Stromal cell of bone marrow (primary cell): ENCODE results near the gene CPNE4.
"Not testable (repeated sequence)": the region's sequence is repeated elsewhere in the genome, so short reads cannot be mapped to it uniquely, and the experiment has no call there.

Experiments used
- DNase-seq: peaks from one replicate; pipeline ENCODE4 v3.0.0-alpha.2; 2012; ENCODE audit warnings: low read depth

The CPNE4 gene

DNA sequence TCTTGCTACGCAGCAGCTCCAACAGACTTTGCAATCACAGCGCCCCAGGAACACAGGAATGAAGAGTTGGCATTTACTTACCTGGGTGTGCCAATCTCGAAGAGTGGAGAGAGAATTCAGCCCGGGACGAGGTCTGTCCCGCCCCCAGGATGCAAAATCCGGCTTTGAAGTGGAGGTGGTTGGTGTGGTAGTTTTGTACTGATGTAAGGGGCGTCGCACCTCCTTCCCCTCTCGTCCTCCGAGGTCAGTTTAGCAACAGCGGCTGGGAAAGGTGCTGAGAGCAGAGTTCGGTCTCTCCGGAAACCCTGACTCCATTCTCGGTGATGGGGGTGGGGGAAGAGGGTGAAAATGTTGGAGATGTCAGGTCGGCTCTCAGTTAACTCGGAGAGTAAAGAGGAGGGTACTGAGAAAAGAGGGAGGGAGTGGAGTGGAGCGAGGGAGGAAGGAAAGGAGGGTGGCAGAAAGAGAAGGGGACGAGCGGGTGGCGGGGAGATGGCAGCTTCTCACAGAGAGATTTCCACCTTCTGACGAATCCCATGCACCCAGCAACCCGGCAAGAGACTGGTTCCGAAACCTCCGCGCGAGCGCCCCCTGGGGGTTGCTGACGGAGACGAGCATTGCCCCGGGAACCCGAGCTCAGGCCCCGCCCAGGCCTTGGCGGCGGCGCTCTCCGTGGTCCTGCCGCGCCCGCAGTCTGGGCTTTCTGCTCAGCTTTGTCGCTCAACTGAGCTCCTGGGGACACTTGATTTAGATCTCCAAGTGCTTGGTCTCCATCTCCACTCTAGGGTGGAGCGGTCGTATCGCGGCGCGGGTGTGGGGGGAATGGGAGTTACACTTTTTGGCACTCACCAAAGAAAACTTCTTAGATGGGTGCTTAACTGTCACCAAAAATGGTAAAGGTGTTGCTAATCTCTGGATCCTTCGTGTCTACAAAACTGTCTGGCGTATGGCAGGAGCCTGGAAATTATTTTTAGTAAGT is at the start of gene CPNE4:
Gene CPNE4, minus strand, starts transcription at position 529 of the 979 bp plus-strand sequence.
- DNase-seq = peak; percentile 30

DNA sequence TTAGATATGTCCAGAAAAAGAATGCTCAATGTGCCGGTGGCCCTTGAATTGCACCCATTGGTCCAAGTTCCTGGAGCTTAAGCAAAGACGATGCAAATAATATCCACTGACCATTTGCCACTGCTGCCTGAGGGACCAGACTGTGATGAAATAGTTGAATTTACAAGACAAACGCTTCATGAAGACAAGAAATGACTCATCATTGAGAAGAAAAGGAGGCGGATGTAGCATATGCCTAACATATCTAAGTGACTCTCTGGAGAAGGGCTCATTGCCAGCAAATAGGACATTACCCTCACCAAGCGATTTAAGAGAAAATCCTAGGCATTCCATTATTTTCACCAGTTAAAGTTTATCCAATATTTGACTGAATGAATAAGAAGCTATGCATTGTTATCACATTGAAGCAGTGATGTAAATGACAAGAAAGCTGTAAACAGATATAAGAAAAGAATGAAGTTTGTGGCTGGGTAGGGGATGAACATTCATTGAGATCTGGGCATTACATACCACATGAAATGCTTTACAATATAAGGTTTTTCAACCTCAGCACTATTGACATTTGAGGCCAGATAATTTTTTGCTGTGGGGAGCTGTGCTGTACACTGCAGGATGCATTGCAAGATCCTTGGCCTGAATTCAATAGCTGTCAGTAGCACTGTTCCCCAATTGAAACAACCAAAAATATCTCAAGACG is 48.9 kb upstream of the CPNE4 start:
- no peak for DNase-seq

DNA sequence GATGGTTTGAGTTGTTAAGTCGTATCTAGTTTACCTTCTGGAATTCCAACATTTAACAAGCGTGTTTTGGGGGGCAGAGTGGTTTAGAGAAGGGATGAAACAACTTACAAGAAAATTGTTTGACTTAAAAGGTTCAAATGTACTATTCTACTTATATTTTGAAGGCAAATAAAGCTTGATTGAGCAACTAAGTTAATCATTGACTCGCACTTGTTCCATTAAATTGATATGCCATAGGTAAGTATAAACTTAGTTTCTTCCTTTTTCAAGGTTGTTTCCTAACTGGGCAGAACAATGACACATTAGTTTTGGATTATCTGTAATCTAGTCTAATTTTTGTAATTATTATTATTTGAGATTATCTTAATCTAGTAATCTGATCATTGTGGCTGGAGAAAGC is 48.3 kb upstream of the CPNE4 start:
- no peak for DNase-seq

DNA sequence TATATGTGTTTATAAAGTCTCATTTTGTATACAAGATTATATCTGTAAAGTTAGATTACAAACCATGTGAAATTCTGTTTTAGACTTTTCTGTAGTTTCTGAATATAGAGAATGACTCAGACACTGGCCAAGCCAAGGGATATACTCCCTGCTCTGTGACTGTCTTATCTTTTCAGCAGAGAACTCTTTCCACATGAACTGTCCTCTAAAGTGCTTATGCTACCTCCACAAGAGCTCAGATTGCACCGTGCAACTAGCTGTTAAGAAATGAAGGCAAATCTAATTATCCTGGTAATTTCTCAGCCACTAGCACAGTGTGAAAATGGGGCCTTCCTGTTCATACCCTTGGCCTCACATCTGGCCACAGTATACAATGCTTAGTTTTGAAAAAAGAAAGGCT is 44.3 kb upstream of the CPNE4 start:
- DNase-seq = no peak

DNA sequence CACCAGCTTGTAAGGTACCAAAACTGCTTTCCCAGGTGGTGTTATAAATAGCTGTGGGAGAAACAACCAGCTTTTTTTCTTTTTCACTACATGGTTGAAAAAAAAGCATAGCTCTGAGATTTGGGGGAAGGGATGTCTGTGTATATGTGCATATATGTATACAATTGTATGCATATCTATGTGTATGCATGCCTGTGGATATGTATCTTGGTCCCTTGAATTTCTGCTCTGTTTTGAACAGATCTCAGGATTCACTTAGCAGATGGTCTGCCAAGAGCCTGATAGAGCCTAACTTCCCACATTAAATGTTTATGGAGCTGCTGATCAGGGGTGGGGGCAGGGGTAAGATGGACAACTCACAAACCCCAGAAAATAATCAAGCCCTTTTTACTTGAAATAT is 39.0 kb upstream of the CPNE4 start:
- DNase-seq = no peak

DNA sequence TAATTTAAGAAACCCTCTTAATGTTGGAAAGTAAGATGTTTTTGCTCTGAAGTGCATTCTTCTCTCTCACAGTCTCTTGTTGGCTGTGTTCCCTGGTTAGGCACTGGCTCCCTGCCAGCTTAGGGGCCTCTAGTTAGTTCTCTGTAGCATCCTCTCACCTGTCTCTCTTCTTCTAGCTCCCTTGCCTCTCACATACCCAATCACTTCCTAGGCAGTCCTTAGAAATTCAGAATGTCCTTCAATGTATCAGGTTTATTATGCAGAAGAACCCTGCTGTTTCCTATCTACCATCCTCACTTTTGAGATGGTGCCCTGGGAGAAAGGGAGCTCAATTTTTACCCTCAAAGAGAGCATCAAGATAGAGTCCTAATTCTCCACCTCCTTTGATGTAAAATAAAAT is 36.2 kb upstream of the CPNE4 start:
- no peak for DNase-seq

DNA sequence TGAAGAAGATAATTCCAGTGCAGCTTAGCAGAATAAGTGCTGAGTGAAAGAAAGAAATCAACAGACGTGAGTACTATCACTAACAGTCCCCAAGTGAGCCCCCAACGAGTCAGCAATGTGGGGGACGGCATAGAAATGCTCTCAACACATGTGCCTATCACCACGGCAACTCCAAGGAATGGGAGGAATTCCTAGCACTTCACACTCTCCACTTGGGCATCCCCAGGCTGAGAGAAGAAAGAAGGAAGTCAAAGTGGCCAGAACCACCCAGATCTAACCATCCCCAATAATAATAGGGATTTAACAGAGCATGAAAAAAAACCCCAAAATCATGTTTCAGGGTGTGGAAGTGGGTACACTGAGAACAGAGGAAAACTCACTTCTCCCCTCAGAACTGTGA is 29.3 kb upstream of the CPNE4 start:
- no peak for DNase-seq

DNA sequence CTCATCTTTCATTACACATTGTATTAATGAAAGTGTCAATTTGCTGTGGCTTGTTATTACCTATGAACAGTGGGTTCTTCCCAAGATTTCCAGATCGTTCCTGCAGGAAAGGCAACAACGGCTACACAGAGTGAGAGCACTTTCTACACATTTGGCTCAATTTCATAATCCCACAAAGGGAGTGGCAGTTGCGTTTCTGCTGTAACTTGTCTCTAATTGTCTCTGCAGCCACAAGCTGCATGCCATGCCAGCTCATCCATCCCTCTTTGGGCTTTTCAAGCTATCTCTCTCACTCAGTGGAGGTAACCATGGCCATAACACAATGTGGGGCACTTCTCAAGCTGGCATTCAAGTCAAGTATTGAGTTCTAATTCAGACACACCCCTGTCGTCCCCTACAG is 27.7 kb upstream of the CPNE4 start:
- DNase-seq = no peak

DNA sequence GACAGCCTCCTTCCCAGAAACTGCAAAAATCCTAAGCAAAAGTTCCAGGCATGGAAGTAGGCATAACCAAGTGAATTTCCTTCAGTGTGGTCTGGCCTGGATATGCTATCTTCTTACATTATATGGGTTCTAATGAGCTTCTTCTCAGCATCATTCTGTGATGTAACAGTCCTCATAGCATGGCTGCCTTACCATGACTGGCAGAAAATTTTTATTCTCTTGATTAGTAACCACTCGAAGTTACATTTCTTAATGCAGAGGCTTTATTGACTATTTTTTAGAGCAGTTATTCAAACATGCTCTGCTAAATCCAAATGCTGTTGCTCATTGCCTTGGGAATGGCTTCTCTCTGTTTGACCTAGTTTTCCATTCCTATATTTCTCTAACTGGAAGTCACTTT is 21.1 kb upstream of the CPNE4 start:
- no peak for DNase-seq

DNA sequence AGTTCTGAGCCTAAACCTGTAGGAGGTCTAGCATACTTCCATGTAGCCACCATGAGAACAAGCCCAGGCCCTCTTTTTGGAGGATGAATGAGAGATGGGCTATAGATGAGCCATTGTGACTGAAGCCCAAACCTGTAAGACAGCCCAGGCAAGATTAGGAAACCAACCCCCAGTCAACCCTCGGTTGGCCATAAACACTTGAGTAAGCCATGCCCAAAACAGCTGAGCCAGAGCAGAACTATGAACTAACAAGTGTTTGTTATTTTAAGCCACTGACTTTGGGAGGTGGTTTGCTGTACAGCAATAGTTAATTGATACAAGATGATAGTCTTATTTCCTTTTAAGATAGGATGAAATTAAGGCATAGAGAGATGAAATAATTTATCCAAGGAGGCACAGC is 12.4 kb upstream of the CPNE4 start:
- no peak for DNase-seq

DNA sequence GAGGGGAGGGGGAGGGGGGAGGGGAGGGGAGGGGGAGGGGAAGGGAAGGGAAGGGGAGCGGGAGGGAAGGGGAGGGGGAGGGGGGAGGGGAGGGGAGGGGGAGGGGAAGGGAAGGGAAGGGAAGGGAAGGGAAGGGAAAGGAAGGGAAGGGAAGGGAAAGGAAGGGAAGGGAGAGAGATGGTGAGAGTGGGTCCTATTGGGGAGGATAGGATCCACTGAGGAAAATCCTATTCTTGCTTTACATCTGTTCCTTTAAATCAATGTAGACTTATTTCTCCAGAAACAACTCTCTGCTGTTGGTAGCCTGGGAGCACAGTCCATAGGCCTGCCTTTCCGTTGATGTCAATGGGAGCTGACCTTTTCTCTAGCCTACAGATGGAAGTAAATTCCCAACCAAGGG is 10.1 kb upstream of the CPNE4 start:
- DNase-seq = not testable (repeated sequence)

DNA sequence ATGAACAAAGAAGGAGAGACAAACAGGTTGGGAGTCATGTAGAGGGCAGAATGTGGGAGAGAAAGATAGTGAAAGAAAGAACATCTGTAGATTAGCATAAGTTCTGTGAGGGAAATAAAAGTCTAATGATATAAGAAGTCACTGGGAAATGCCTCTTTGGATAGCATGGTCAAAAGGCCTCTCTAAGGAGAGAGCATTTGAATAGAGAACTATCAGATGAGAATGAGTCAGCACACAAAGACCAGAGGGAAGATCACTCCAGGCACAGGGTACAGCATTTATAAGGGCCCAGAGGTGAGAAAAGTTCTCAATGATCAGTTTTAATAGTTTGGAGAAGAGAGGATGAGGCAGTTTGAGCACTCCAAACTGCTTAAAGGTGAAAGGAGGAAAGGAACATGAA is 7.9 kb upstream of the CPNE4 start:
- DNase-seq = no peak

DNA sequence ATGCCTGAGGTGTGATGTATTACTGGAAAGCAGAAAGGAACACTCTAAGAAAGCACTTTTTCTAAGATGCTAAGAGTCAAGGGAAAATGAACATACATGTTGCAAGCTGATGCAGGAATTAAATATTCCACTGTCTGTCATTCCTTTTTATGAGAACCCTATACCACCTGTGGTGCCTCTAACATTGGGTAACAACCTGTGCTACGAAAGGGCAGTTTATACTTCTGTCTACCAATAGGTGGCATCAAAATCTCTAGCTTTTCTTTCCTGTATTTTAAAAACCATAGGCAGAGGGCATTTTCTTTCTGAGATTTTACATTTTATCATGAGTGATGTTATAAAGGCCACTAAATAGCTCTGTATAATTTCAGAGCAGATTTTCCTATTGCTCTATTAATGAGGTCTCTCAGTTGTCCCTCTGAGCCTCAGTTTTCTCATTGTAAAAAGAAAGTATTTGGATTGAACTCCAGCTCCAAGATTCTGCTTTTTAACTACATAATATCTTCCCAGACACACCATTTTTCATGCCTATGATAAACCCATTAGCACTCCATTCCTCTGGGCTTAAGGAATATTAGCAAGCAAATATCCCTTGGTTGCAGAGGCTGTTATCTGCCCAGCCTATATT is 3.5 kb upstream of the CPNE4 start:
- DNase-seq = peak; percentile 8

DNA sequence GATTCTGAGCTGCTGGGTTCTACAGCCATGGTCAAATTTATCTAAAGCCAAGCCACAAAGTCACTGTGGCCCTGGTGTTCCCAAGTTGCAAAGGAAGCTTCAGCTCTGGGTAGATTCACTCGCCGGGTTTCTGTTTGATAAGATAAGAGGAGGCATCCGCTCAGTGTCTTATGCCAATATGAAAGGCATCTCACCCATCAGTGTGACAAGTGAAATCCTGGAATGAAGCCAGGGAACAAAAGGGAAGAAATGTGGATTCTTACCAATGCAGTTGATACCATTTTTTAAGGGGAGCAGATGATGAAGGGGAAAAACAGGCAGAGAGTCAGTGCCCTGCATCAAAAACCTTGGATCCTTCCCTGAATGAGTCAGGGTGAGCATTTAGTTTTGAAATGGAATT is 2.8 kb upstream of the CPNE4 start:
- DNase-seq = no peak

DNA sequence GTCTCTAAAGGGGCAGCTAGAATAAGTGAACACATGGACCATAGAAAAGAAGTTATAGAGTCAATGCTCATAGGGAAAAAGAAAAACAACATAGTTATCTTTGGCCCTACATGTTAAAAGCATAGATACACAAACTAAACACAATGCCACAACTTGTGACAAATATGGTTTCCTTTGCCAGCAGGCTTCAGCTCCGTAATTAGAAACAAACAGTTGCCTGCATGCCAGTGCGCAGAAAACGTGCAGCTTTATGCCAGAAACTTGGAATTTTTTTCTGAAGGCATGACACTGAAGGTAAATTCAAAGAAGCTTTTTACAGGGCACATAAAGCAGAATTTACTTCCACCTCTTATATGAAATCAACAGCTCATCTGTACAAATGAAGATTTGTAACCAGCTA is 2.2 kb upstream of the CPNE4 start:
- no peak for DNase-seq

DNA sequence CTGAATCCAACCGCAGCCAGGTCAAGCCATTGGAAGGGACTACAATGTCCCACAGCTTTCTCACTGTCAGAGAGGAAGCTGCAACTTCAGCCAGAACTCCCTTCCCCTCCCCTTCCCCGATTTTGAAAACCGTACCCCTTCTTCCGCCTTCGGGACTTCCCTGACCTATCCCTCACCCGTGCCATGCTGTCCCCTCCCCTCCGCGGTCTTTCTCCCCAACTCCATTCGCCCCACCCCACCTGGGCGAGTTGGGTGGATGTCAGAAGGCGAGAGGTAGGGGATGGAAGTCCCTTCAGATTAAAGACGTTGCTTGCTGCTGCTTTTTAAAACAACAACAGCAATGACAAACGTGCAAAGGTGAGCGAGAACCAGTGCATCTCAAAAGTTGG is 723 bp downstream of the CPNE4 start:
- no peak for DNase-seq

DNA sequence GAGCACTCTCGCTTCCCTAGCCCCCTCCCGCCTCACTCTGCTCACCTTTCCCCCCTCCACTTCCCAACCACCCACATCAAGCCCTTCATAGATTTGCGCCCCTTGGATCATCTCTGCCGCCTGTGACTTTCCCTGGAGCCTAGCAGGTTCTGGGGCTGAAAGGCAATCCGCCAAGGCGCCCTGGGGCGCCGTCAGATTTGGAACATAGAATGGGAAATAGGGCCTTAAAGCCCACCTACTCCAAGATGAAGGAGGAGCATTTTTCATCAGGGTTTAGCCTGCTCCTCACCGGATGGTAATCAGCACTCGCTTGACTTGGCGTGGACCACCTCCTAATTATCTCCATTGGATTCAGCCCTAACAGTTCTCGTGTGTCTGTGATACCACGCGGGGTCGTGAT is 1.3 kb downstream of the CPNE4 start:
- no peak for DNase-seq

DNA sequence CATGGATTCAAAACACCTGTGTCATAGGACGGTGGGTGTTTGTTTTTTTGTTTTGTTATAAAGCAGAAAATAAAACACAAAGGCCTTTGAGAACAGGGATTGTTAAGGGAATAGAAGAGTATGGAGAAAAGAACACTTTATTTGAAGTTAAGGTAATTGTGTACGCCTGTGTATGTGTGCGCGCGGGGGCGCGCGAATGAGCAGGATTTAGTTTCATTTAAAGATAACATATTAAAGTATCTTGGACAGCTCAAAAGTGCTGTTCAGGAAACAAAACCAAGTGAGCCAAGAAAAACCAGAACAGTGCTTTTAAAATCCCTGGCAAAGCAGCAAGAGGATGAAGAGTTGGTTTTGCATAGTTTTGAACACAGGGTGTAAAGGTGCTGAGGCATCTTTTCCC is 1.9 kb downstream of the CPNE4 start:
- no peak for DNase-seq

DNA sequence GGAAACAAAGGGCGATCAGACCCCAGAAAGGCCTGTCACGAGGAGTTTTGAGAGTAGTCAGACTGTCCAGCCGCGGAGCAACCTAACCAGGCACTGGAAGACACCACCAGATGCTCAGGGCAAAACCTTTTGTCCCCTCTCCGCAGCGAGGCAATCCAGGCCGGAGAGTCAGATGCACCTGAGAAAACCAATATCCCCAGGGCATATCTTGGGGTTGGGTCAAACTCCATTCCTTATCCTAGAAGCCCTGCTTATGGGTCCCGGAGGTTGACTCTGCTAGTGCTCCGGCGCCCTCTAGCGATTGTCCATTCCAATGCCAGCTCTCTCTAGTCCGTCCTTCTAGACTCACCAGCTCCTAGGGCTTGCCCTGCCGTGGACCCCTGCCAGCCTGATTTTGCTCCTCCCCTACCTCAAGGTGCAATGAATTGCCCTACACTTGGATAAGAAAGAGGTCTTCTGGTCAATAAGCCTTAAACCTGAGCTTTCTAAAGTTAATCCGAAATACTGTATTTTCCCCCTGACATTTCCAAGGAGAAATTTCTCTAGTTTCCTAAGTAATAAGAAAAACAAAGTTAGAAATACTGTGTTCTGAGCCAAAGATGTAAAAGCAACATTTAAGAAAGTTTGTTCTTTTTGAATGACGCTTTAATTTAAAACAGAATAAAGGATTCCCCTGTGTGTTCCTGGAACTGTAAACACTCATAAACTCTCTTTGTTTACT is 5.5 kb downstream of the CPNE4 start:
- peak; percentile 57 for DNase-seq

DNA sequence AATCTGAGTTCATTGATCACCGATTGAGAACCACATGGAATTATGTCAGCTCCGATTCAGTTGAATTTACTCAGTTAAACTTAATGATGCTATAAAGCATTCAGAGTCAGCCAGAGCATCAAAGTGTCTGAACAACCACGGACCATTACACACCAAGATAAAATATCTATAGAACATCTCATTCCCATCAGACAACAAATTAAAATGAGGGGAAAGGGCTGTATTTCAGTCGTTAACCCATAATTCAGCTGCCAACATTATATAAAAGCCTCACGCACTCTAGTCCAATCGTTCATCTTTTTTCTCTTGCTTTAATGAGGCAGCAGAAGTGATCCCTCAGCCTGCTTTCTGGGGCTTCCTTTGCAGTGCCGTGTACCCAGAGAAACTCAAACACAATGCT is 11.9 kb downstream of the CPNE4 start:
- DNase-seq = no peak

DNA sequence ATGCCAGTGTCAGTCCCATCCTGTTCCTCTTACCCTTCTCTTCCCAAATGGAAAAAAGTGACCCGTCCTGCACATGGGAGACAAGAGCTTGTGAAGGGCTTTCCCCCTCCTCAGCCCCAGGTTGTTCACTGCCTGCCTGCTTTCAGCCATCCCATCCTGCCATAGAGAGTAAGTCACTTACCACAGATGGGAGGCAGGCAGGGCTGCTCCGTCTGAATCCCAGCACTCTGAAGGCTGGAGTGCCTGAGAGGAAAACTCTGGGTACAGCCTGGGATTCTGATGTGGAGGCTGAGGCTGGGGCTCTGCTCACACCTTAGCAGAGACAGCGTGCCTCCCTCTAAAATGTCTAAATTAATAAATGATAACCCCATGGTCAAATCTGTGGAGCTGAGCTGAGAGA is 14.8 kb downstream of the CPNE4 start:
- DNase-seq = no peak

DNA sequence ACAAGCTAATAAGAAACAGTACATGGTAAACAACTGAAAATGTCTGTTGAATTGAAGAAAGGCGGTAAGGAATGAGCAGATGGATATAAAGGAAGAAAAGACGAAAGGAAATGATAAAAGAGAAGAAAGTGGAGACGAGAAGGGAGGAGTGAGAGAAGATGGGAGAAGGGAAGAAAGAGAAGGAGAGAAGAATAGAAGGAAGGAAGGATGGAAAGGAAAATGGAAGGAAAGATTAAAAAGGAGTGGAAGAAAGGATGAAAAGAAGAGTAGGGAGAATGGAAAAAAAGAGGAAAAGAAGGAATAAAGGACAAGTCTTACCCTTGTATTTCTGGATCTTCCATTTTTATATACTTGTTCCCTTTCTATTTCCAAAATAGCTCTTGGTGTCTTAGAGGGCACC is 17.7 kb downstream of the CPNE4 start:
- no peak for DNase-seq
